Articular chondrocyte of knee joint (primary cell): ENCODE measurements around the gene CCDC112. TPM values are rescaled to one million over a fixed set of nuclear protein-coding genes. Genes with fewer than 3 reads are reported as not detected.

Source experiments
- small RNA-seq: library from RNA; depleted of rRNA; stranded (forward); fragments of <200 nt; gene quantifications from one replicate; pipeline ENCODE3, GENCODE V24; 2012
- total RNA-seq: library from RNA; depleted of rRNA; stranded (reverse); fragments of >200 nt; gene quantifications from 2 replicates; pipeline ENCODE4 v1.2.3, GENCODE V29; 2012

The CCDC112 gene, protein sequence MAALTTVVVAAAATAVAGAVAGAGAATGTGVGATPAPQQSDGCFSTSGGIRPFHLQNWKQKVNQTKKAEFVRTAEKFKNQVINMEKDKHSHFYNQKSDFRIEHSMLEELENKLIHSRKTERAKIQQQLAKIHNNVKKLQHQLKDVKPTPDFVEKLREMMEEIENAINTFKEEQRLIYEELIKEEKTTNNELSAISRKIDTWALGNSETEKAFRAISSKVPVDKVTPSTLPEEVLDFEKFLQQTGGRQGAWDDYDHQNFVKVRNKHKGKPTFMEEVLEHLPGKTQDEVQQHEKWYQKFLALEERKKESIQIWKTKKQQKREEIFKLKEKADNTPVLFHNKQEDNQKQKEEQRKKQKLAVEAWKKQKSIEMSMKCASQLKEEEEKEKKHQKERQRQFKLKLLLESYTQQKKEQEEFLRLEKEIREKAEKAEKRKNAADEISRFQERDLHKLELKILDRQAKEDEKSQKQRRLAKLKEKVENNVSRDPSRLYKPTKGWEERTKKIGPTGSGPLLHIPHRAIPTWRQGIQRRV
- total RNA-seq: 0.91 and 2.5 TPM in 2 replicates

DNA sequence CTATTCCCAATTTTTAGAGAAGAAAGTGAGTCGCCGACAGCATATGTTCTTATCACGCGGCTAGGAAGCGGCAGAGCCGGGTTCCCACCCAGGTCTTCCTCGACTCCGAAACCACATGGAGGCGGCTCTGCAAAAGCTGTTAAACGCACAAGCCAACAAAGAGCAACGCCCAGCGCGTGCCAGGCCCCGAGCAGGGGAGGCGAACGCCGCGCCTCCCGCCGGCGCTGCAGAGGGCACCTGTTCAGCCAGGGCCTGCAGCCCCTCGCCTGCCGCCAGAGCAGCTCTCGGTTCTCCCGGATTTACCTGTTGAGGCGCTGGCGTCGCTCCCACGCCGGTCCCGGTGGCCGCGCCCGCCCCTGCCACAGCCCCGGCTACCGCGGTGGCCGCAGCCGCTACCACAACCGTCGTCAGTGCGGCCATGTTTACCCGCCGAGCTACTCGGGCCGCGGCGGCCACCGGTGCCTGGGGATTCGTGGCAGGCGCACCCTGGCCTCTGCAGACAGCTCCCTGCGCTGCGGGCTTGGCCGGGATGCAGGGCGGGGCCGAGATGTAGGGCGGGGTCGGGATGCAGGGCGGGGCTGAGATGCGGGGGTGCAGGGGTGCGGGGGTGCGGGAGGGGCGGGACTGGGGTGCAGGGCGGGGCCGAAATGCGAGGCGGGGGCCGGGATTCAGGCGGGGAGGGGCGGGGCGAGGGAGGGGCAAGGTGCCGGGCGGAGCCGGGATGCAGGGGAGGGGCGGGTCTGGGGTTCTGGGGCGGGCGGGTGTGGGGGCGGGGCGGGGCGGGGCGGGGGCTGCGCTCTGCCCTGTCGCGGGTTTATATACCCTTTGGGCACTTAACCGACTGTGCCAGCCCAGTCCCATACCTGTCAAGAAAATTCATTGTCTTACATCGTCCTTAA lies at the start of gene CCDC112:
CCDC112 (minus strand) TSS at position 531 of the 899 bp plus-strand sequence; CDS start at position 420, 111 bp downstream.

DNA sequence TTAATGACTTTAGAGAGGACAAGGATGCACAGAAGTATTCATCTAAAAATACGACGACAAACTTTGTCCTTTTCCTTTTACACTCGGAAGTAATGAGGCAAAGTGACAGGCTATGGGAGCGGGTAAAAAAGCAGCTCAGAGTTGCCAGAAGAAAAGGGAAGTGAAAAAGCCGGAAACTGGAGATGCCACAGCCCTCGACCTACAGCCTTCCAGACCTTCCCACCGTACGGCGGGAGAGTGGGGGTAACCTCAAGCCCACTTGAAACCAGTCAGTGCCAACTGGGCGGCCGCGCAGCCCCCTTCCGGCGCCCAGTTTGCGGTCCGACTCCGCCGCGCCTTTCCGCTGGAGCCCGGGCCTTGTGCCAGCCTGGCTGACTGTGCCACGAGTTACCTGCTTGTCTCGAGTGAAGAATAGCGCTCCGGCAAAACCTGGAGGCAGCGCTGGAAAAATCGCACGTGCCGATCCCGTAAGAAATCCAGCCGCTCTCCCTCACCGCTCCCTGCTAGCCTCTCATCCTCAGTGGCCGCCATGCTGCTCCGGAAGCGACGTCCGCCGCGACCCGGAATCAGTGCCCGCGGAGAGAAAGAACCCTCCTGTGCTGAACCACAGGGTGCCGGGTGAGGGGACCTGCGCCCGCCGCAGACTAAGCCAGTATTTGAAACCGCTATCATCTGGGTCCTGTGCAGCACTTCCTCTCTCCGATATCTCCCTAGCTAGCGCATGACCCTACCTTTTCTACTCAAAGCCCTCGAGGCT lies 34.0 kb downstream of the CCDC112 start, which contains the start of gene PGGT1B:
PGGT1B (minus strand) TSS at position 557 of the 757 bp plus-strand sequence; CDS start at position 531, 26 bp downstream.

Small RNAs within 50 kb of the gene (small RNA-seq; reads per million reads assigned to genes)
- gene HMGN1P15: not detected

Other genes with a start within 250 kb of the CCDC112 start
- gene TRIM36, start 126.7 kb downstream of the CCDC112 start, total RNA-seq: 0.13 and 0.32 TPM in 2 replicates
- gene PGGT1B, start 33.8 kb downstream of the CCDC112 start, total RNA-seq: 14.6 and 18.0 TPM in 2 replicates
- 20.9 and 28.3 TPM in 2 replicates for gene FEM1C, start 248.1 kb upstream of the CCDC112 start, total RNA-seq